Ammon's horn (tissue), 1 donor: Measurements from ENCODE around the gene ARHGEF2.
"Not testable (repeated sequence)": the region's sequence is repeated elsewhere in the genome, so short reads cannot be mapped to it uniquely, and the experiment has no call there.

ENCODE experiments used
- DNase-seq: peaks from one replicate; pipeline ENCODE4 v3.0.0-alpha.2; 2016; ENCODE audit warnings: low spot score

Gene ARHGEF2

GRCh38 chr1:155990005-155990739 is 11.8 kb upstream of the ARHGEF2 start:
- DNase-seq: no peak

- peak; percentile 88 for DNase-seq
Measured at GRCh38 chr1:155989242-155990004, 11.1 kb upstream of the ARHGEF2 start.

DNA sequence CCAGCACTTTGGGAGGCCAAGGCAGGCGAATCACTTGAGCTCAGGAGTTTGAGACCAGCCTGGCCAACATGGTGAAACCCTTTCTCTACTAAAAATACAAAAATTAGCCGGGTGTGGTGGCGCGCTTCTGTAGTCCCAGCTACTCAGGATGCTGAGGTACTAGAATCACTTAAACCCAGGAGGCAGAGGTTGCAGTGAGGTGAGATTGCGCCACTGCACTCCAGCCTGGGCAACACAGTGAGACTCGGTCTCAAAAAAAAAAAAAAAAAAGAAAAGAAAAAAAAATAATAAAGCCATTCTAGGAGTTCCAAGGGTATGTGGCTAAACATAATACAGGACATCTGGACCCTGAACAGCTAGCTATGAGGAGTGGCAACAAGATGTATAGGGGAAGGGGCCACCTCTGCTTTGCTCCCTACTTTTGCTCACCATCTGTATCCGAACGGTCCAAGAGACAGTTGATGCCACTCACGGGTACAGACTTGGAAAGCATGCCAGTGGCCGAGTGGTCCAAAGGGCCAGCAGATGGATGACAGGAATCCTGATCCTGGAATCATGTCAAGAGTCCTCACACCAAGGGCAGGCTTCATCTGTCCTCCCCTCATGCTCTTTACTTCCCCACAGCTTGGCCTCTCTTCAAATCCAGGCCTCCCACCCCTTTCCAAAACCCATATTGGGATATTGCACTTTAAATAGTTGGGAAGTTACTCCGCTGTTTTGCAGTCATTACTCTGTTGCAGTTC is 6.7 kb upstream of the ARHGEF2 start:
- not testable (repeated sequence) for DNase-seq

- DNase-seq: no peak
Measured at GRCh38 chr1:155984341-155984740, 6.0 kb upstream of the ARHGEF2 start.

DNA sequence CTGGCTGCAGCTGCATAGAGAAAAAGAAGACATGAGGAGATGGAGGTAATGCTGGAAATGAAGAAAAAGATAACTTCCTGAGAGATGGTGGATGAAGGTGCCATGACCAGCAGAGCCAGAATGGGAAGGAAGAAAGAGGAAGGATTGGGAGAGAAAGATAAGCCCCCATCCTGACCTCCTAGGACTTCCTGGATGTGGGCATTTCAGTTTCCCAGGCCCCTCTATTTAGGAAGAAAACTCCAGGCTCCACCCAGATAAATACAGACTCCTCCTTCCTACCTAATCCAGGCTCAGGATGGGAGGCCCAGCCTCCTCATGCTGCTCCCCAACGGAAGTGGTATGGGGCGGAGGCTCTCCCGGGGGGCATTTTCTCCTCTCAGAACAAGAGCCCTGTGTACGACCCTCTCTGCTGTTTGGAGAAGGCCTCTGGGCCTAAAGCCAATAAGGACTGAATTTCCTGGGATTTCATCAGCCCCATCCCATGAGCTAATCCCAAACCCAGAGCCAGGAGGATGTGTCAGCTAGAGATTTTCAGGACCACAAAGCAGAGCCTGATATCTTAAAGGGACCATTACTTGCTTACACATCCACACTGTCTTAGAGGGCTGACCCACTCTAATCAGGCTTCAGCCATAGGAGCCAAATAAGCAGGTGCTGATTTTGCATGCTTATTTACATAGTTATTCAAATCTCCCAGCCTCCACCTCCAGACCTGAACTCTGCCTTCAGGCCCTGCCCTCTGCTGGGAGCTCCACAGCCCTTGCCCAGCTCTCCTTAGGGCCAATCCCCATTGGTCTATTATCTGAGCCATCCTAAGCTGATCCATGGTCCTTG is 5.1 kb upstream of the ARHGEF2 start:
- DNase-seq: no peak

DNA sequence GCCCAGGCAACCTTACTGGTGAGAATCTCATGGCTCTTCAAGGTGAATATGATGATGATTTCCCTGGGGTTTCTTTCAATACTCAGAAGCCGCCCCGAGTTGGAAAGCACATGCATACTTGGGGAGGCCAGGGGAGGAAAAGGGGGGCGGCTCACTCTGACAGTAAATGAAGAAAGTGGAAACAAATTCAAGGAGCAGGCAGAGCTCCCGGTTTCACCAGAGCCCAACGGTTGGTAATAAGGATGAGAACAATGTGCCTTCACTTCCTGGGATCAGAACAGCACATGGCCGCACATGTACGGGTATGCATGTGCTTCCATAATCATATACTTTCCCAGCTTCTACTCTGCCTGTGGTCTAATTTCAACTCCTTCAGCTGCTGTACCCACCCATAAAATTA is 3.8 kb upstream of the ARHGEF2 start:
- DNase-seq: no peak

DNA sequence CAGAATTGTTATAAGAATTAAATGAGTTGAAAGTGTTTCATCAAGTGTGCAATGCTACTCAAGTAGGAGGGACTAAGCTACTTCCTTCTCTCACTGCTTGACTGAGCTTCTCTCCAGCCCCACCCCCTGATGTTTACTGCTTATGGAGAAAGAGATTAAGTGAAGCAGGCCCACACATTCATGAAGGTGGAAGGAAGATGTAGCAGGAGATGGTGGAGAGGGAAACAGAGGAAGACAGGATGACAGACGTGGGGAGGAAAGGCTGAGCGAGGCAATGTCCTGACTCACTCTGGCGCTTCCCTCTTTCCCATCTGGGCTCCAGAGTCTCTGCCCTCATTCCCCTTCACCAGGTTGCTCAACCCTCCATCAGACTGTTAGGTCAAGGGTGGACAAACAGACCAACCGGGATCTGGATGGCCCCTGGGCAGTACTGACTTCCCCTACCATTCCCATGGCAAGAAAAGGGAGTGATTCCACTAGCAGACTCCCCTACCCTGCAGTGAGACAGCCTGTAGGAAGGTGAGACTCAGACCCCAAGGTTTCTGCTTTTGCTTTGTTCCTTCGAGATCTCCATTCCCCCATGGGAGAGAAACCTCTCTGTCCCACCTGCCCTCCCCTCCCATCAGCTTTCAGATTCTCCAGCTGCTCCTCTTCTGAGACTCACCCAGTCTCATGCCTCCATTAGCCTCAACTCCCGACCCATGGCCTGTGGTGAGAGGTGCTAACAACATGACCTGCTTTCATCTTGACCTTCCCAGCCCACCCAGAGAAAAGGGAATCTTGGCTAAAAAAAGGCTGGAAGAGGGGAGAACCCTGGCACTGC is 3.1 kb upstream of the ARHGEF2 start:
- no peak for DNase-seq

GRCh38 chr1:155979597-155980343 is 1.4 kb upstream of the ARHGEF2 start:
- no peak for DNase-seq

DNA sequence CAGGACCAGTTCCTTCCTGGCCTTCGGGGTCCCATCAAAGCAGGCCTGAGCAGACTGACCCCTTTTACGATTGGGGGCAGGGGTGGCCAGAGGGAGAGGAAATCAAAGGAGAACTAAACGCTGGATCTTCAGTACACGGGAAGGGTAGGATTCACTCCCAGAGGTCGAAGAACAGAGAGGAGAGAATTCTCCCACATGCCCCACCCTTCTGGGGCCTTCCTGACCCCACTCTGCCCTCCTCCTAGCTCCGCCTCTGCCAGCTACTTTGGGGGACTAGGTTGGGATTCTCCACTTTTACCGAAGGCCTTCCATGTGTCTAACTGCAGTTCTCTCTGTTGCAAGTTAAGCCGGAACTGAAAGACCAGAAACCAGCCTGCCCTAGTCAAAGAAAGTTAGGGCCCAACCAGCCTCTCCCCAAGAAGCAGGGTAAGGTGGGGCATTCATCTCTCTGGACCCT is 654 bp upstream of the ARHGEF2 start:
- no peak for DNase-seq

DNA sequence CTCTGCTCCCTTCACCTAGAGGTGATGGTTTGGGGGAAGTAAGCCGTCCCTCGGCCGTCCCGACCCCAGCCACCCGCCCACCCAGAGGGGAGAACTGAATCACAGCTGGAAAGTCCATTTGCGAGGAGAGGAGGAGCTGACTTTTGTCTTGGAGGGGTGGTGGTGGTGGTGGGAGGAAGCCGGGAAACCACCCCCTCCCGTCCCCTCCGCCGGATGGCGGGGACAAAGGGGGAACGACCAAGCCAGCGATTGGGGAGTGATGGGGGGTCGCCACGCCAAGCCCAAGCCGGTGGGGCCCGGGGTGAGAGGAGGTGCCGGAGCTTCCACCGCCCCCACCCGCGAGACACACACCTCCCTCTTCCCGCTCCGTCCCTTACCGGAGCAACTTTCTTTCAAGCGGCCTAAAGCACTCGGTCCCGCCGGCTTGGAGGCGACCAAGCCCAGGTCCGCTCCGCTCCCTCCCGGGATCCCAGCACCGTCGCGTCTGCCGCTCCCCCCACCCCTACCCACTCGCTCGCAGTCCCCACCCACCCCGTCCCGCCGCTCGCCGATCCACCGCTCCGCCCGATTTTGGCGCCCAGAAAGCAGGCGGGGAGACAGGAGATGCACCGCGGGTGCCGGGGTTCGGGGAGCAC is 540 bp downstream of the ARHGEF2 start:
- peak; percentile 62 for DNase-seq

DNA sequence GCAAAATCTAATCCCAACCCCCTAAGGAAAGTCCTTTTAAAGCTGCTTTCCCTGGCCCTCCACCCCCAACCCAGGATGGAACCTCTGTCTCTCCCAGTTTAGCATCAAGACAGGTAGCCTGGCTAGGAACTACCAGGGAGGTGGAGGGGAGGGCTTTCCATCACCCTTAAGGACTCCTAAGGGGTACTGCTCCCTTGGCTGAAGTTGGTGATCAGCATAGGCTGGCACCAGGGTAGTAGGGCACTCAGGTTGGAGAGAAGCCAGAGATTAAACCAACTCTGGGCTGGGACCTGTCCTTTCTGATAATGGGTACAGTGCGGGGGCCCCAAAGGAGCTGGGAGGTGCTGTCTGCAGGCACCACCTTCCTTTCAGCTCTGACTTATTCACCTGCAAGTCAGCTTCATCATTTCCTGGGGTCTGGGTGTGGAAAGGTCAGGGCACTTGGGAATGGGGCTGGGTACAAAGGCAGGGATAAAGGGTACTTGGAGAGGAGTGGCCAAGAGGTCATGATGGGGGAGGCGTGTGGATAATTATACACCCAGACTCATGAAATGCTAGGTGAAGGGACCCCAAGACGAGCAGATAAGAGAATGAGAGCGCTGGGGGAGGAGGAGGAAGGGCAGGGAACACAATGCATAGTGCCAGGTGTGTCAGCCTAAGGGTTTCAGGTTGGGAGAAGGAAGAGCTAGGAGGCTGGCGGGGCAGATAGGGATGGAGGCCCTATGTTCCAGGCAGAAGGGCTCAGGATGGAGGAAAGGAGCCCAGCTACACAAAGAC is 1.2 kb downstream of the ARHGEF2 start:
- no peak for DNase-seq

- DNase-seq: no peak
Measured at GRCh38 chr1:155976062-155976912, 2.1 kb downstream of the ARHGEF2 start.

DNA sequence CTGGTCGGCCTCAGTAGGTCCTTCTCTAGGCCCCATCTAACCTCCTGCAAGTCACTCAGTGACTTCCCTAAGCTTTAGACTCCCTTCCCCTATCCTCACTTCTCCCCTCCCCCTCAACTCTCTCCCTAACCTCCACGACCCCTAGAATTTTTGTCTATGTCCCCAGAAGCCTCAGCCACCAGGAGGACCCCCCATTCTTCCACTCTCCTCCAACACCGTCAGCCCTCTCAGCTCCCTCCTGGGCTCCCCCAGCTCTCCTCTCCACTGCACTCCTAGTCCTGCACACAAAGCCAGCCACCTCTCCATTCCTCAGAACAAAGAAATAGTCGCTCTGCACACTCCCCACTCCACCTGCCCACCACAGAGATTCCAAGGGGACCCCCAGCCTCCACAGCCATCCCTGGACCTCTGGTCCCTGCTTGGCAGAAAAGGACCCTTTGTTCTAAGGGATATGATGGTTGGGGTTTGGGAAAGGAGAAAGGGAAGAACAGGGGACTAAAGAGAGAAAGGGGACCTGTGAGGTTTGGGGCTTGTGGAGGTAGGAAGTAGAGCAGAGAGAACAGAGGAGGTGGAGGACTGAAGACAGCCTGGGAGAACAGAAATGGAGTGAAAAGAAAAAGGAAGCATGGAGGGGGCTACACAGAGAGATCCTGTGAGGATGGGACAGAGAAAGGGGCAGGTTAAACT is 2.8 kb downstream of the ARHGEF2 start:
- DNase-seq: no peak

- peak; percentile 95 for DNase-seq
Measured at GRCh38 chr1:155974208-155975115, 3.9 kb downstream of the ARHGEF2 start.

GRCh38 chr1:155973723-155974122 is 4.6 kb downstream of the ARHGEF2 start:
- DNase-seq: no peak
